OCI-LY1 (cell line): Measurements from ENCODE around the gene POLE4.

Source experiments
- H2AFZ ChIP-seq: fragments of 200-600 bp; sonication (generic), shearing (Covaris generic); 2 replicates; pipeline ENCODE4 v1.6.0; 2014; ENCODE audit warnings: antibody characterized with exemption, mild to moderate bottlenecking, low read length
- H3F3A ChIP-seq: fragments of 200-600 bp; sonication (generic), shearing (Covaris generic); 2 replicates; pipeline ENCODE4 v1.6.0; 2014; ENCODE audit warnings: mild to moderate bottlenecking, antibody characterized with exemption, low read length, moderate library complexity; ENCODE audit not compliant: insufficient read depth
- H3K27ac ChIP-seq: fragments of 200-600 bp; sonication (generic); 2 replicates; pipeline ENCODE4 v1.5.1; 2014; ENCODE audit warnings: low read length, mixed run types, mild to moderate bottlenecking, low read depth; ENCODE audit not compliant: poor library complexity, severe bottlenecking
- H3K27me3 ChIP-seq: fragments of 200-600 bp; sonication (generic); 2 replicates; pipeline ENCODE4 v1.6.0; 2014; ENCODE audit warnings: antibody characterized with exemption, mild to moderate bottlenecking, low read length, moderate library complexity; ENCODE audit not compliant: insufficient read depth
- H3K36me3 ChIP-seq: fragments of 200-600 bp; sonication (generic); 2 replicates; pipeline ENCODE4 v1.6.1; 2014; ENCODE audit warnings: mild to moderate bottlenecking, antibody characterized with exemption, low read length, moderate library complexity, mixed read lengths; ENCODE audit not compliant: insufficient read depth
- H3K4me1 ChIP-seq: fragments of 200-600 bp; sonication (generic); 2 replicates; pipeline ENCODE4 v1.5.1; 2014; ENCODE audit warnings: mild to moderate bottlenecking, low read length, moderate library complexity; ENCODE audit not compliant: insufficient read depth, severe bottlenecking
- H3K4me2 ChIP-seq: fragments of 200-600 bp; sonication (generic), shearing (Covaris generic); 2 replicates; pipeline ENCODE4 v1.6.1; 2014; ENCODE audit warnings: low read length
- H3K4me3 ChIP-seq: fragments of 200-600 bp; sonication (generic); 2 replicates; pipeline ENCODE4 v1.5.1; 2014; ENCODE audit warnings: low read length, low read depth, mild to moderate bottlenecking, mixed read lengths; ENCODE audit not compliant: poor library complexity, severe bottlenecking
- H3K79me2 ChIP-seq: fragments of 200-600 bp; shearing (Covaris generic); 2 replicates; pipeline ENCODE4 v1.6.1; 2016; ENCODE audit warnings: mixed run types, low read length, mixed read lengths; ENCODE audit not compliant: insufficient read depth
- H3K9ac ChIP-seq: fragments of 200-600 bp; sonication (generic), shearing (Covaris generic); 2 replicates; pipeline ENCODE4 v1.6.1; 2014; ENCODE audit warnings: mild to moderate bottlenecking, low read length, mixed read lengths
- H3K9me2 ChIP-seq: fragments of 200-600 bp; sonication (generic), shearing (Covaris generic); 2 replicates; pipeline ENCODE4 v1.6.1; 2014; ENCODE audit warnings: low read depth, mild to moderate bottlenecking, low read length, mixed read lengths
- H3K9me3 ChIP-seq: fragments of 200-600 bp; shearing (Covaris generic); 2 replicates; pipeline ENCODE4 v1.6.1; 2014; ENCODE audit warnings: low read length, mixed read lengths
- H4K20me1 ChIP-seq: fragments of 200-600 bp; sonication (generic), shearing (Covaris generic); 2 replicates; pipeline ENCODE4 v1.6.0; 2016; ENCODE audit warnings: mild to moderate bottlenecking, low read length; ENCODE audit not compliant: insufficient read depth
- EZH2 ChIP-seq: fragments of 200-600 bp; sonication (generic), shearing (Covaris generic); IDR thresholded peaks from 2 replicates; pipeline ENCODE4 v1.8.0; 2017; ENCODE audit warnings: borderline replicate concordance, mixed run types, mild to moderate bottlenecking, antibody characterized with exemption, low read length, moderate library complexity, mixed read lengths
- TF ChIP-seq, protein P1 (sequence below): fragments of 200-600 bp; sonication (generic), shearing (Covaris generic); IDR thresholded peaks from 2 replicates; pipeline ENCODE4 v1.5.1; 2017; ENCODE audit warnings: mild to moderate bottlenecking, antibody characterized with exemption, low read length, moderate library complexity, mixed read lengths

POLE4 gene

DNA sequence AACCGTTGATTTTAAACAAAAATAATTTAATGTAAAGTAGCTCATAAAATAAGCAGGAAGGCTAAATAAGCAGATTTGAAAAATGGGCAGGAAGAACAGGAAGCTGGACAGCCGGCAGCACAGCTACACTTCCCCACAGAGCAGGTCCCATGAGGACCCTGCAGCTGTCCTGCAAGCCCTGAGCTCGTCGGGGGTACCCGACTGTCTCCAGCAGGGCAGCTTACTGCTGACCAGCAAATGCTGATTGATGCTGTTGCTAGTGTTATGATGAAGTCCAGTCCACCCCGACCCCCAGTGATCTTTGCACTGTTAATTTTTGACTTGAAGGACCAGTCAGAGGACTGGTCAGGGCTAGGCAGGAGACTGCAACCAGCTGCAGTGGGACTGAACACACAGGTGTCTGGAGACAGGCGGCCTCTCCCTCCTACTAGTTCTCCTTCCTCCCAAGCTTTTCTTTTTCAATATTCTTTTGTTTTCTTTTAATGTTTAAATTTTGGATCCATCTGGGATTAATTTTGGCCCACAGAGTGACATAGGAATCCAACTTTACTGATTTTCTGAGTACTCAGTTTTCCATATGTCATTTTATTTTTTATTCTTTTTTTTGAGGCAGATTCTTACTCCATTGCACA, 27.7 kb downstream of the POLE4 start:
- Histone ChIP-seq H3F3A (no peaks in the 10 kb centered on the region), H3K27me3 (no peaks in the 10 kb centered on the region), H3K4me3 (no peak overlapping the region), H3K9me3 (no peaks in the 10 kb centered on the region), H3K4me2 (no peak overlapping the region), H3K9ac (no peak overlapping the region), H2AFZ (no peak overlapping the region), H3K4me1 (no peaks in the 10 kb centered on the region), H3K79me2 (no peaks in the 10 kb centered on the region), H3K9me2 (no peaks in the 10 kb centered on the region), H4K20me1 (no peaks in the 10 kb centered on the region), H3K36me3 (no peaks in the 10 kb centered on the region), H3K27ac (no peak overlapping the region)
- TF ChIP-seq, protein P1, sequence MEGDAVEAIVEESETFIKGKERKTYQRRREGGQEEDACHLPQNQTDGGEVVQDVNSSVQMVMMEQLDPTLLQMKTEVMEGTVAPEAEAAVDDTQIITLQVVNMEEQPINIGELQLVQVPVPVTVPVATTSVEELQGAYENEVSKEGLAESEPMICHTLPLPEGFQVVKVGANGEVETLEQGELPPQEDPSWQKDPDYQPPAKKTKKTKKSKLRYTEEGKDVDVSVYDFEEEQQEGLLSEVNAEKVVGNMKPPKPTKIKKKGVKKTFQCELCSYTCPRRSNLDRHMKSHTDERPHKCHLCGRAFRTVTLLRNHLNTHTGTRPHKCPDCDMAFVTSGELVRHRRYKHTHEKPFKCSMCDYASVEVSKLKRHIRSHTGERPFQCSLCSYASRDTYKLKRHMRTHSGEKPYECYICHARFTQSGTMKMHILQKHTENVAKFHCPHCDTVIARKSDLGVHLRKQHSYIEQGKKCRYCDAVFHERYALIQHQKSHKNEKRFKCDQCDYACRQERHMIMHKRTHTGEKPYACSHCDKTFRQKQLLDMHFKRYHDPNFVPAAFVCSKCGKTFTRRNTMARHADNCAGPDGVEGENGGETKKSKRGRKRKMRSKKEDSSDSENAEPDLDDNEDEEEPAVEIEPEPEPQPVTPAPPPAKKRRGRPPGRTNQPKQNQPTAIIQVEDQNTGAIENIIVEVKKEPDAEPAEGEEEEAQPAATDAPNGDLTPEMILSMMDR, result no peak
- no peak for TF ChIP-seq EZH2

DNA sequence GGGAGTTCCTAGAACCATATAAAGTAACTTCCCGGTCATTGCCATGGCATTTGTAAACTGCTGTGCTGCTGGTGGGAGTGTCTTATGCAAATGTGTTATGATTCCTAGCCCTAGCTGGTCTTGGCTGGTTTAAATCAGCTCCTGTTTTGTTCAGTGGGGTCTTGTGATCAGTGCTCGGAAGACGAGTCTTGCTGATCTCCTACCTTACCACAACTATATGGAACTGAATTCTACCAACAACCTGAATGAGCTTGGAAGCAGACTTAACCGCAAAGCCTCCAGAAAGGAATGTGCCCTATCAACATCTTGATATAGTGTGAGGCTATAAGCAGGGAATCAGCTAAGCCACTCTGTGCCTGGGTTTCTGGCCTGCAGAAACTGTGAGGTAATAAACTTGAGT, 33.5 kb downstream of the POLE4 start:
- Histone ChIP-seq H3K36me3 (no peaks in the 10 kb centered on the region), H3K4me3 (no peak overlapping the region), H3K9ac (no peak overlapping the region), H3K27me3 (no peaks in the 10 kb centered on the region), H3K4me1 (no peaks in the 10 kb centered on the region), H3K4me2 (no peak overlapping the region), H3K79me2 (no peaks in the 10 kb centered on the region), H3K27ac (no peak overlapping the region), H4K20me1 (no peaks in the 10 kb centered on the region), H3K9me2 (no peaks in the 10 kb centered on the region), H2AFZ (no peak overlapping the region), H3F3A (no peaks in the 10 kb centered on the region), H3K9me3 (no peaks in the 10 kb centered on the region)
- TF ChIP-seq EZH2, result no peak
- TF ChIP-seq, protein P1, result no peak

DNA sequence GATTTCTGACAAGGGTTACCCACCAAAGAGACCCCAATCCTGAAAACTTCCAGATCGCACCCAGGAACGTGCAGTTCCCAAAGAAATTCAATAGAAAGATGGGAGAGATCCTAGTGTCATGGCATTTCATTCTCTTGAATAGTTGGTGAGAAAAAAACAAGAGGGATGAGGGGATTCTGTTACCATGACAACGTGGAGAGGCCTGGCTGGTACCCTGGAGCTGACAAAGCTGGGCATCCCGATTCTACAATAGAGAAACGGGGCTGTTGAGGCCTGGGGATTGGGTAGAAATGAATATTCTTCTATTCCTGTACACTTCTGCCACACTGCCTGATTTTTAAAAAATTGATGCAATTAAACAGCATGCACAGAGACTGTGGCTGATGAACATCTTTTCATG, 41.0 kb downstream of the POLE4 start:
- Histone ChIP-seq H3K27me3 (no peaks in the 10 kb centered on the region), H2AFZ (no peak overlapping the region), H3K79me2 (no peaks in the 10 kb centered on the region), H3K9me3 (no peaks in the 10 kb centered on the region), H3K36me3 (no peaks in the 10 kb centered on the region), H4K20me1 (no peaks in the 10 kb centered on the region), H3K9me2 (no peaks in the 10 kb centered on the region), H3K4me2 (no peak overlapping the region), H3K4me3 (no peak overlapping the region), H3K4me1 (no peaks in the 10 kb centered on the region), H3F3A (no peaks in the 10 kb centered on the region), H3K9ac (no peak overlapping the region), H3K27ac (no peak overlapping the region)
- TF ChIP-seq, protein P1, result no peak
- no peak for TF ChIP-seq EZH2
